Gastrocnemius medialis (tissue), 4 donors: ENCODE measurements around the gene DAAM1.

Source experiments
- POLR2A ChIP-seq, 2 donors: fragments of 450-650 bp; IDR thresholded peaks; one replicate each; pipeline ENCODE4 v1.6.1; 2017; ENCODE audit warnings: antibody characterized with exemption in 2 of 2, mild to moderate bottlenecking in 2 of 2, moderate library complexity in 2 of 2
- TF ChIP-seq, protein P1 (sequence below), 5 experiments: fragments of 450-650 bp in 3 of 5; fragments of 200-600 bp in 2 of 5; sonication (generic) in 2 of 5; IDR thresholded peaks in 4 of 5; conservative IDR thresholded peaks in 1 of 5; 1 replicate in 4 of 5; 2 replicates in 1 of 5; pipeline ENCODE4 v1.5.1; 2016 to 2019; ENCODE audit warnings: antibody characterized with exemption in 5 of 5, mild to moderate bottlenecking in 3 of 5, moderate library complexity in 3 of 5

DNA sequence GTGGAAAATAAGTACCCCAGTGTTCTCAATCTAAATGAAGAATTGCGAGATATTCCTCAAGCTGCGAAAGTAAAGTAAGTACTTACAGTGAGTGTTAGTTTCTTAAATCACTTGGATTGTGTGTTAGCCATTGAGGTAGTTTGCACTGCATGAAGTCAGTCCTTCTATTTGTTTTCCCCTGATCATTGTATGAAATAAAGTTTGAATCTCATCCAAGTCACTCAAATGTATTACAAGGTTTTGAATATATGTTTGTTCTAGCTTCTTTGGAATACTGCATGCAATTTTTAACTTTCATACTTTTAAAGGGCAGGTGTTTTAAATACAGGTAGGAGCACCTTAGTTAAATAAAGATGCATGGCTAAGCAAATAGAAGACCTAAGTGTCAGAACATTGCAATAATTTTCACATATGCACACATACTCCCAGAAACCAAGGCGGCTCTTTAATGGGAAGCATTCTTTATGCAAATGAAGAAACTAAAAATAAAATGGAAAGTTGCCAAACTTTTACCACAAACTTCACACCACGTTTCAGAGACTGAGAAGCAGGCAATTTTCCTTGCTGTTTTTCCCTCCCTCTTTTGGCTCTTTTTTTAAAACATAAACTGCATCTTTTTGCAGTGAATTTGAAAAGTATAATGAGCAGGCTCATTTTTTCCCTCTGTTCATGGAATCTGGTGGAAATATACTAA is 171.1 kb downstream of the DAAM1 start:
- TF ChIP-seq POLR2A (IDR thresholded peaks at IDR 0.05), result no peak
- TF ChIP-seq, protein P1, sequence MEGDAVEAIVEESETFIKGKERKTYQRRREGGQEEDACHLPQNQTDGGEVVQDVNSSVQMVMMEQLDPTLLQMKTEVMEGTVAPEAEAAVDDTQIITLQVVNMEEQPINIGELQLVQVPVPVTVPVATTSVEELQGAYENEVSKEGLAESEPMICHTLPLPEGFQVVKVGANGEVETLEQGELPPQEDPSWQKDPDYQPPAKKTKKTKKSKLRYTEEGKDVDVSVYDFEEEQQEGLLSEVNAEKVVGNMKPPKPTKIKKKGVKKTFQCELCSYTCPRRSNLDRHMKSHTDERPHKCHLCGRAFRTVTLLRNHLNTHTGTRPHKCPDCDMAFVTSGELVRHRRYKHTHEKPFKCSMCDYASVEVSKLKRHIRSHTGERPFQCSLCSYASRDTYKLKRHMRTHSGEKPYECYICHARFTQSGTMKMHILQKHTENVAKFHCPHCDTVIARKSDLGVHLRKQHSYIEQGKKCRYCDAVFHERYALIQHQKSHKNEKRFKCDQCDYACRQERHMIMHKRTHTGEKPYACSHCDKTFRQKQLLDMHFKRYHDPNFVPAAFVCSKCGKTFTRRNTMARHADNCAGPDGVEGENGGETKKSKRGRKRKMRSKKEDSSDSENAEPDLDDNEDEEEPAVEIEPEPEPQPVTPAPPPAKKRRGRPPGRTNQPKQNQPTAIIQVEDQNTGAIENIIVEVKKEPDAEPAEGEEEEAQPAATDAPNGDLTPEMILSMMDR (IDR thresholded peaks at IDR 0.05 in 4 of 5, conservative IDR thresholded peaks at IDR 0.05 in 1 of 5), result no peak
